Activated CD4-positive, alpha-beta T cell treated with anti-CD3 and anti-CD28 coated beads for 24 hours (primary cell): ENCODE data around the gene NPW.

Experiments
- DNase-seq, 2 donors: peaks; one replicate each; pipeline ENCODE4 v3.0.0-alpha.2; 2020; ENCODE audit warnings: low read depth in 2 of 2

Gene NPW

GRCh38 chr16:2019518-2019920 lies at the start of gene NPW:
NPW (plus strand) TSS chr16:2019785.
- DNase-seq: no peak

GRCh38 chr16:1971796-1972489 lies 47.6 kb upstream of the NPW start, which contains the start of gene TBL3:
TBL3 (plus strand) TSS chr16:1972053; CDS start chr16:1972165, 112 bp downstream.
- DNase-seq: peak; percentile 91 to 92

- DNase-seq: no peak
Observed at GRCh38 chr16:1972490-1972877, 47.1 kb upstream of the NPW start.

- DNase-seq: no peak
Observed at GRCh38 chr16:1973461-1974156, 46.0 kb upstream of the NPW start.

- no peak for DNase-seq
Observed at GRCh38 chr16:1974157-1975070, 45.2 kb upstream of the NPW start.

- DNase-seq: no peak
Observed at GRCh38 chr16:1975432-1976215, 44.0 kb upstream of the NPW start.

GRCh38 chr16:1976216-1976520 lies 43.4 kb upstream of the NPW start:
- DNase-seq: no peak

GRCh38 chr16:1976951-1977874 lies 42.4 kb upstream of the NPW start:
- DNase-seq: no peak

- no peak for DNase-seq
Observed at GRCh38 chr16:1977875-1978268, 41.7 kb upstream of the NPW start.

GRCh38 chr16:1978476-1979120 lies 41.0 kb upstream of the NPW start:
- DNase-seq: no peak

- DNase-seq: no peak
Observed at GRCh38 chr16:1979271-1980029, 40.1 kb upstream of the NPW start.

GRCh38 chr16:1980030-1980769 lies 39.4 kb upstream of the NPW start:
- DNase-seq: no peak

GRCh38 chr16:1980770-1981087 lies 38.9 kb upstream of the NPW start:
- no peak for DNase-seq

- DNase-seq: no peak
Observed at GRCh38 chr16:1981398-1981836, 38.2 kb upstream of the NPW start, which contains the start of gene NOXO1. NOXO1 (minus strand) TSS chr16:1981469; CDS start chr16:1981179, 290 bp downstream.

- no peak for DNase-seq
Observed at GRCh38 chr16:1982013-1982433, 37.6 kb upstream of the NPW start.

GRCh38 chr16:1982991-1983543 lies 36.5 kb upstream of the NPW start:
- no peak for DNase-seq

- DNase-seq: peak in 1 of 2 donors; percentile 74
Observed at GRCh38 chr16:1983544-1984346, 35.8 kb upstream of the NPW start, which contains the start of gene GFER. GFER (plus strand) TSS chr16:1984193; CDS start chr16:1984219, 26 bp downstream.
